SK-N-SH (cell line): ENCODE measurements around the gene EML5. TPM values are rescaled to one million over a fixed set of nuclear protein-coding genes. Genes with fewer than 3 reads are reported as not detected.

Experiments used
- CTCF ChIA-PET: fragments of 300-600, 350-600 bp; formaldehyde crosslinking; extraction: SDS; loops from one replicate; lab custom pipeline; 2021; lab: Yijun Ruan, JAX
- POLR2A ChIA-PET: fragments of 350-600 bp; sonication (Branson Sonifier 250); formaldehyde crosslinking; extraction: SDS; loops from one replicate; lab custom pipeline; 2020; ENCODE audit warnings: antibody characterized with exemption, inconsistent platforms; lab: Yijun Ruan, JAX
- DNase-seq: peaks from one replicate; pipeline ENCODE4 v3.0.0; 2012
- H2AFZ ChIP-seq: fragments of 200-600 bp; sonication (generic); 2 replicates; pipeline ENCODE4 v1.8.1; 2016; ENCODE audit warnings: antibody characterized with exemption, mild to moderate bottlenecking, low read depth
- H3F3A ChIP-seq: fragments of 200-600 bp; sonication (generic); replicated peaks from 2 replicates; pipeline ENCODE3; 2016; ENCODE audit warnings: antibody characterized with exemption, mild to moderate bottlenecking; ENCODE audit not compliant: insufficient read depth
- H3K27ac ChIP-seq, 2 experiments: fragments of 200-500 bp in 1 of 2; fragments of 200-600 bp in 1 of 2; sonication (Bioruptor generic) in 1 of 2; sonication (generic), shearing (Covaris generic) in 1 of 2; 2 replicates each; pipeline versions ENCODE4 v1.5.1 to v1.6.1; 2014 to 2016; ENCODE audit warnings: low read depth in 2 of 2, inconsistent platforms in 1 of 2, low read length in 1 of 2, mild to moderate bottlenecking in 1 of 2, mixed read lengths in 1 of 2
- H3K27me3 ChIP-seq: fragments of 200-600 bp; sonication (generic), shearing (Covaris generic); 2 replicates; pipeline ENCODE4 v1.6.1; 2016; ENCODE audit warnings: mixed run types; ENCODE audit not compliant: insufficient read depth
- H3K36me3 ChIP-seq, 2 experiments: fragments of 200-500 bp in 1 of 2; fragments of 200-600 bp in 1 of 2; sonication (Bioruptor generic) in 1 of 2; sonication (generic) in 1 of 2; replicated peaks in 1 of 2; 2 replicates each; pipeline versions ENCODE3 to v1.5.1; 2014 to 2016; ENCODE audit warnings: low read length in 1 of 2, mild to moderate bottlenecking in 1 of 2; ENCODE audit not compliant: insufficient read depth in 2 of 2, control insufficient read depth in 1 of 2
- H3K4me1 ChIP-seq, 2 experiments: fragments of 200-500 bp in 1 of 2; fragments of 200-600 bp in 1 of 2; sonication (Bioruptor generic) in 1 of 2; sonication (generic), shearing (Covaris generic) in 1 of 2; 2 replicates each; pipeline versions ENCODE4 v1.5.1 to v1.6.1; 2014 to 2016; ENCODE audit warnings: low read depth in 1 of 2, low read length in 1 of 2, mixed run types in 1 of 2; ENCODE audit not compliant: insufficient read depth in 2 of 2, control insufficient read depth in 1 of 2
- H3K4me2 ChIP-seq: fragments of 200-600 bp; sonication (generic), shearing (Covaris generic); 2 replicates; pipeline ENCODE4 v1.6.1; 2017; ENCODE audit warnings: mixed run types
- H3K4me3 ChIP-seq, 2 experiments: fragments of 200-500 bp in 1 of 2; fragments of 200-600 bp in 1 of 2; sonication (Bioruptor generic) in 1 of 2; sonication (generic), shearing (Covaris generic) in 1 of 2; 2 replicates each; pipeline versions ENCODE4 v1.5.1 to v1.8.1; 2014 to 2016; ENCODE audit warnings: low read depth in 2 of 2, inconsistent platforms in 1 of 2, low read length in 1 of 2, mild to moderate bottlenecking in 1 of 2, mixed read lengths in 1 of 2, moderate library complexity in 1 of 2
- H3K79me2 ChIP-seq: fragments of 200-600 bp; sonication (generic); 2 replicates; pipeline ENCODE4 v1.8.1; 2017; ENCODE audit warnings: mild to moderate bottlenecking; ENCODE audit not compliant: insufficient read depth
- H3K9ac ChIP-seq: fragments of 200-600 bp; sonication (generic); 2 replicates; pipeline ENCODE4 v1.6.1; 2017; ENCODE audit warnings: mixed run types
- H3K9me2 ChIP-seq: fragments of 200-600 bp; sonication (generic); 2 replicates; pipeline ENCODE4 v1.6.1; 2017; ENCODE audit warnings: mixed run types
- H3K9me3 ChIP-seq: fragments of 200-600 bp; sonication (generic); 2 replicates; pipeline ENCODE4 v1.6.1; 2017; ENCODE audit warnings: mixed run types, mild to moderate bottlenecking, moderate library complexity
- H4K20me1 ChIP-seq: fragments of 200-600 bp; sonication (generic); 2 replicates; pipeline ENCODE4 v1.6.1; 2017; ENCODE audit warnings: mild to moderate bottlenecking, mixed run types; ENCODE audit not compliant: insufficient read depth
- CHD2 ChIP-seq: fragments of 150-350 bp; IDR thresholded peaks from 2 replicates; pipeline ENCODE4 v1.6.1; 2018; ENCODE audit warnings: low read length; ENCODE audit not compliant: partially characterized antibody
- GATA2 ChIP-seq: sonication (generic); formaldehyde crosslinking; IDR thresholded peaks from 2 replicates; pipeline ENCODE4 v1.5.0; 2020; ENCODE audit warnings: mild to moderate bottlenecking, missing genetic modification reagents
- MXI1 ChIP-seq: IDR thresholded peaks from 2 replicates; pipeline ENCODE4 v1.6.1; 2012; ENCODE audit warnings: mild to moderate bottlenecking, low read depth, low read length, improper control_type of control experiment
- NRF1 ChIP-seq: IDR thresholded peaks from 2 replicates; pipeline ENCODE4 v1.6.1; 2012; ENCODE audit warnings: low read depth, mild to moderate bottlenecking, low read length
- POLR2AphosphoS5 ChIP-seq: IDR thresholded peaks from 2 replicates; pipeline ENCODE4 v1.6.1; 2012; ENCODE audit warnings: low read depth, low read length
- RAD21 ChIP-seq: IDR thresholded peaks from 2 replicates; pipeline ENCODE4 v1.6.1; 2012; ENCODE audit warnings: mild to moderate bottlenecking, low read length
- RCOR1 ChIP-seq: fragments of 150-350 bp; IDR thresholded peaks from 2 replicates; pipeline ENCODE4 v1.6.1; 2017; ENCODE audit warnings: antibody characterized with exemption, low read length
- SIN3A ChIP-seq: IDR thresholded peaks from 2 replicates; pipeline ENCODE4 v1.6.1; 2012; ENCODE audit warnings: low read depth, mild to moderate bottlenecking, low read length, moderate library complexity, borderline replicate concordance
- TAF1 ChIP-seq: IDR thresholded peaks from 2 replicates; pipeline ENCODE4 v1.6.1; 2012; ENCODE audit warnings: low read depth, mild to moderate bottlenecking, low read length, moderate library complexity, borderline replicate concordance
- YY1 ChIP-seq: IDR thresholded peaks from 2 replicates; pipeline ENCODE4 v1.4.0; 2012; ENCODE audit warnings: low read depth, mild to moderate bottlenecking
- WGBS: methylation state at CpG from one replicate; pipeline ENCODE4 v1.1.6; 2017; ENCODE audit warnings: low lambda C conversion rate; 5-methylcytosine and 5-hydroxymethylcytosine counted together
- polyA plus RNA-seq, 3 experiments: library from polyadenylated mRNA; depleted of rRNA; stranded (reverse); fragments of >200 nt; gene quantifications; 2 replicates each; pipeline ENCODE4 v1.2.3, GENCODE V29; 2012
- TF ChIP-seq, protein P1 (sequence below): fragments of 150-350 bp; IDR thresholded peaks from 2 replicates; pipeline ENCODE4 v1.6.1; 2016; ENCODE audit warnings: mild to moderate bottlenecking, low read depth, low read length
- TF ChIP-seq, protein P2 (sequence below): fragments of 200-600 bp; sonication (generic); IDR thresholded peaks from 2 replicates; pipeline ENCODE4 v1.6.1; 2017; ENCODE audit warnings: antibody characterized with exemption, mild to moderate bottlenecking, moderate library complexity
- TF ChIP-seq, protein P3 (sequence below): IDR thresholded peaks from 2 replicates; pipeline ENCODE4 v1.4.0; 2012; ENCODE audit warnings: low read depth, borderline replicate concordance
- TF ChIP-seq, protein P4 (sequence below): IDR thresholded peaks from 2 replicates; pipeline ENCODE4 v1.4.0; 2012; ENCODE audit warnings: low read depth

The EML5 gene
- polyA plus RNA-seq, 1 of the 3 experiments (the other 2 are of a cell fraction) = 0.23 TPM

DNA sequence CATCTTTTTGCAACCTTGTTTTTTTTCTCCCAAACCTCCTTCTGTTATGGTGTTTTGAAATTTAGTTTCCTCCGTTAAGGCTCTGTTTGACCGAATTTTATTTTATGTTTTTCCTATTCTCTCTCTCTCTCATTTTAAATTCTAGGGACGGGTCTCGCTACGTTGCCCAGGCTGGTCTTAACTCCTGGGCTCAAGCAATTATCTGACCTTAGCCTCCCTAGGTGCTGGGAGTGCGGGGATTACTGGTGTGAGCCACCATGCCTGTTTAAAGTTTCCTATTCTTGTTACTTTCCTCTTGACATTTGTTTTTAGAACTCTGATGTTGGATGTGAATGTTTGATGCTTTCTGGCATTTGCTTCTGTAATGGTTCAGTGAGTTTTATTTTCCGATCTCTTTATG, 228.9 kb downstream of the EML5 start:
- H3K4me1 ChIP-seq = peaks cover 0 to 15% of the 10 kb centered on the region in 2 experiments; a peak in 3 of 4 replicates
- H3K27me3 ChIP-seq = no peaks in the 10 kb centered on the region
- H3F3A ChIP-seq = peaks cover 23% of the 10 kb centered on the region
- TF ChIP-seq RCOR1 = no peak
- H2AFZ ChIP-seq = no peak overlapping the region
- H3K9me2 ChIP-seq = no peaks in the 10 kb centered on the region
- H3K9ac ChIP-seq = peak overlapping the region; percentile 94
- H3K79me2 ChIP-seq = peaks cover 55% of the 10 kb centered on the region
- peak overlapping the region; percentile 81 to 96 for H3K4me3 ChIP-seq
- peak overlapping the region; percentile 95 for H3K4me2 ChIP-seq
- H4K20me1 ChIP-seq = peaks cover 27% of the 10 kb centered on the region
- H3K27ac ChIP-seq = peak overlapping the region; percentile 92; a peak in 3 of 4 replicates
- 13% methylated on average over 7 of the region's 7 CpGs for WGBS
- peaks cover 16 to 28% of the 10 kb centered on the region in 2 experiments for H3K36me3 ChIP-seq
- H3K9me3 ChIP-seq = no peaks in the 10 kb centered on the region
- CTCF ChIA-PET = interaction anchor here (1.5 kb wide), 1 partner anchor 12 kb away, joined by 4 read pairs; no protein-coding TSS in a partner anchor
- POLR2A ChIA-PET = interaction anchor here (0.8 to 1.2 kb wide), 2 partner anchors 9 to 12 kb away, joined by 3 read pairs; no protein-coding TSS in a partner anchor
- no peak for DNase-seq

DNA sequence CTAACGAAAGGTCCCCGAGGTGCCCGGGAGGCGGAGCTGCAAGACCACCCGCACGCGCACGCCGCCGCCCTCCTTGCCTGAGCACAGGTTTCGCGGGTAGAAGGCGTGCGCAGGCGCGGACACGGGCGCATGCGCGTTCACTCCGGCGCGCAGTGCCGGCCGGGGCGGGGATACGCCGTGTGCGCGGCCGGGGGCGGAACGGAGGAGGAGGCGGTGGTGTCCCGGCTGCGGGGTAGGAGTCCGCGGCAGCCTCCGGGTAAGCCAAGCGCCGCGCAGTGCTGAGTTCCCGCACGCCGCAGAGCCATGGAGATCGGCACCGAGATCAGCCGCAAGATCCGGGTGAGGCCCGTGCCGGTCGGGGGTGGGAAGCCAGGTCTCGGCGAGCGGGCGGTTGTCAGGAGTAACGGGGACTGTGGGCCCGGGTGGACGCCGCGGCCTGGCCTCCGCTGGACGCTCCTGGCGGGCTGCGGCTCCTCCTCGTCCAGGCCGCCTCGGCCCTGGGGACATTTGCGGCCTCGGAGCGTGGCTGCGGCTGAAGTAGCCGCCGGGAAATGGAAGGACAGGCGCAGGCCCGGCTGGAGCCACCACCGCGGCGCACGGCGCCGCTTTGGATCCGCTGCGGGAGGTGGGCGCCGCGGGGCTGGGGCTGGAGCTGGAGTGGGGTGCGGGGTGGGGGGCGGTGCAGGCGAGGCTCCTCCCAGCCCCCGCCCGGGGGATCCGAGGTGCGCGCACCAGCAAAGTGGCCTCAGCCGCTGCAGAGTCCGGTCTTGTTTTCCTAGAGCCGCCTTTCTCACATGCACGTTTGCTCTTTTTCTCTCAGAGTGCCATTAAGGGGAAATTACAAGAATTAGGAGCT, 229.7 kb downstream of the EML5 start, which contains the start of gene ZC3H14:
Gene ZC3H14 (plus strand): TSS at position 207 of the 856 bp plus-strand sequence. CDS start 97 bp downstream, at position 304.
- H3K4me1 ChIP-seq = peaks cover 0 to 15% of the 10 kb centered on the region in 2 experiments; a peak in 3 of 4 replicates
- ChIA-PET CTCF (interaction anchor here (1.5 kb wide), 1 partner anchor 11 kb away, joined by 4 read pairs; no protein-coding TSS in a partner anchor), POLR2A (interaction anchor here (0.8 to 1.2 kb wide), 2 partner anchors 10 to 11 kb away, joined by 3 read pairs; no protein-coding TSS in a partner anchor)
- TF ChIP-seq, protein P1, sequence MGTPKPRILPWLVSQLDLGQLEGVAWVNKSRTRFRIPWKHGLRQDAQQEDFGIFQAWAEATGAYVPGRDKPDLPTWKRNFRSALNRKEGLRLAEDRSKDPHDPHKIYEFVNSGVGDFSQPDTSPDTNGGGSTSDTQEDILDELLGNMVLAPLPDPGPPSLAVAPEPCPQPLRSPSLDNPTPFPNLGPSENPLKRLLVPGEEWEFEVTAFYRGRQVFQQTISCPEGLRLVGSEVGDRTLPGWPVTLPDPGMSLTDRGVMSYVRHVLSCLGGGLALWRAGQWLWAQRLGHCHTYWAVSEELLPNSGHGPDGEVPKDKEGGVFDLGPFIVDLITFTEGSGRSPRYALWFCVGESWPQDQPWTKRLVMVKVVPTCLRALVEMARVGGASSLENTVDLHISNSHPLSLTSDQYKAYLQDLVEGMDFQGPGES = no peak
- TF ChIP-seq GATA2 (CRISPR knock-in tag) (peak; percentile 34; the same call in 1 of the 2 replicates), MXI1 (peak; percentile 91), SIN3A (peak; percentile 25; the same call in 1 of the 2 replicates), POLR2AphosphoS5 (peak; percentile 78), NRF1 (peak; percentile 98), RCOR1 (no peak), YY1 (no peak), CHD2 (peak; percentile 36), TAF1 (peak; percentile 49; the same call in 1 of the 2 replicates), RAD21 (peak; percentile 48)
- TF ChIP-seq, protein P2, sequence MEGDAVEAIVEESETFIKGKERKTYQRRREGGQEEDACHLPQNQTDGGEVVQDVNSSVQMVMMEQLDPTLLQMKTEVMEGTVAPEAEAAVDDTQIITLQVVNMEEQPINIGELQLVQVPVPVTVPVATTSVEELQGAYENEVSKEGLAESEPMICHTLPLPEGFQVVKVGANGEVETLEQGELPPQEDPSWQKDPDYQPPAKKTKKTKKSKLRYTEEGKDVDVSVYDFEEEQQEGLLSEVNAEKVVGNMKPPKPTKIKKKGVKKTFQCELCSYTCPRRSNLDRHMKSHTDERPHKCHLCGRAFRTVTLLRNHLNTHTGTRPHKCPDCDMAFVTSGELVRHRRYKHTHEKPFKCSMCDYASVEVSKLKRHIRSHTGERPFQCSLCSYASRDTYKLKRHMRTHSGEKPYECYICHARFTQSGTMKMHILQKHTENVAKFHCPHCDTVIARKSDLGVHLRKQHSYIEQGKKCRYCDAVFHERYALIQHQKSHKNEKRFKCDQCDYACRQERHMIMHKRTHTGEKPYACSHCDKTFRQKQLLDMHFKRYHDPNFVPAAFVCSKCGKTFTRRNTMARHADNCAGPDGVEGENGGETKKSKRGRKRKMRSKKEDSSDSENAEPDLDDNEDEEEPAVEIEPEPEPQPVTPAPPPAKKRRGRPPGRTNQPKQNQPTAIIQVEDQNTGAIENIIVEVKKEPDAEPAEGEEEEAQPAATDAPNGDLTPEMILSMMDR = no peak
- TF ChIP-seq, protein P3, sequence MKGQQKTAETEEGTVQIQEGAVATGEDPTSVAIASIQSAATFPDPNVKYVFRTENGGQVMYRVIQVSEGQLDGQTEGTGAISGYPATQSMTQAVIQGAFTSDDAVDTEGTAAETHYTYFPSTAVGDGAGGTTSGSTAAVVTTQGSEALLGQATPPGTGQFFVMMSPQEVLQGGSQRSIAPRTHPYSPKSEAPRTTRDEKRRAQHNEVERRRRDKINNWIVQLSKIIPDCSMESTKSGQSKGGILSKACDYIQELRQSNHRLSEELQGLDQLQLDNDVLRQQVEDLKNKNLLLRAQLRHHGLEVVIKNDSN = no peak
- TF ChIP-seq, protein P4, sequence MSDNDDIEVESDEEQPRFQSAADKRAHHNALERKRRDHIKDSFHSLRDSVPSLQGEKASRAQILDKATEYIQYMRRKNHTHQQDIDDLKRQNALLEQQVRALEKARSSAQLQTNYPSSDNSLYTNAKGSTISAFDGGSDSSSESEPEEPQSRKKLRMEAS = peak; percentile 81
- H3K9ac ChIP-seq = peak within 1 kb of the TSS; percentile 94
- peak; percentile 98 for DNase-seq
- no peaks in the 10 kb centered on the region for H3K27me3 ChIP-seq
- peak within 1 kb of the TSS; percentile 80 for H2AFZ ChIP-seq
- peak within 1 kb of the TSS; percentile 81 to 96 for H3K4me3 ChIP-seq
- no peaks in the 10 kb centered on the region for H3K9me2 ChIP-seq
- H4K20me1 ChIP-seq = peaks cover 27% of the 10 kb centered on the region
- peaks cover 47% of the 10 kb centered on the region for H3K79me2 ChIP-seq
- peaks cover 9 to 20% of the 10 kb centered on the region in 2 experiments for H3K36me3 ChIP-seq
- no peaks in the 10 kb centered on the region for H3K9me3 ChIP-seq
- peak within 1 kb of the TSS; percentile 95 for H3K4me2 ChIP-seq
- H3F3A ChIP-seq = peaks cover 23% of the 10 kb centered on the region
- H3K27ac ChIP-seq = peak within 1 kb of the TSS; percentile 92
- WGBS = 0% methylated on average over 27 of the region's 99 CpGs
